Vagina (tissue), 2 donors: ENCODE measurements around the gene ABCF2. TPM values are rescaled to one million over a fixed set of nuclear protein-coding genes. Genes with fewer than 3 reads are reported as not detected.

Source experiments
- DNase-seq, 2 donors: peaks; one replicate each; pipeline ENCODE4 v3.0.0-alpha.2; 2017; ENCODE audit errors: extremely low spot score in 2 of 2
- H3K27ac ChIP-seq: fragments of 200-600 bp; sonication (generic); one replicate; pipeline ENCODE4 v1.5.1; 2019
- H3K27me3 ChIP-seq: fragments of 200-600 bp; sonication (generic); one replicate; pipeline ENCODE4 v1.5.1; 2019
- H3K36me3 ChIP-seq, 2 donors: fragments of 200-600 bp; sonication (generic); one replicate each; pipeline ENCODE4 v1.5.1; 2017 to 2019
- H3K4me1 ChIP-seq: fragments of 200-600 bp; sonication (generic); one replicate; pipeline ENCODE4 v1.5.1; 2019
- H3K4me3 ChIP-seq, 2 donors: fragments of 200-600 bp; sonication (generic); 1 replicate in 1 of 2; 2 replicates in 1 of 2; pipeline ENCODE4 v1.5.1; 2016 to 2019
- H3K9me3 ChIP-seq: fragments of 200-600 bp; sonication (generic); one replicate; pipeline ENCODE4 v1.5.1; 2019
- POLR2A ChIP-seq, 2 donors: fragments of 450-650 bp; IDR thresholded peaks; one replicate each; pipeline ENCODE4 v1.6.1; 2017; ENCODE audit warnings: antibody characterized with exemption in 2 of 2, mild to moderate bottlenecking in 2 of 2, moderate library complexity in 2 of 2
- POLR2AphosphoS5 ChIP-seq, 2 donors: sonication (generic); formaldehyde crosslinking; IDR thresholded peaks; one replicate each; pipeline ENCODE4 v1.9.0; 2017; ENCODE audit warnings: antibody characterized with exemption in 2 of 2, mild to moderate bottlenecking in 2 of 2, low read depth in 1 of 2; ENCODE audit not compliant: insufficient read depth in 1 of 2
- intact Hi-C: fragments of 100-400 bp; cut with DNase I; formaldehyde crosslinking; loops from one replicate; pipeline ENCODE4 v1.15.1; 2023
- total RNA-seq: library from RNA; depleted of rRNA; stranded (reverse); fragments of >200 nt; gene quantifications from one replicate; pipeline ENCODE4 v1.2.3, GENCODE V29; 2016
- TF ChIP-seq, protein P1 (sequence below), 3 experiments: fragments of 450-650 bp in 2 of 3; fragments of 200-600 bp in 1 of 3; sonication (generic) in 1 of 3; IDR thresholded peaks; one replicate each; pipeline ENCODE4 v1.5.1; 2017 to 2019; ENCODE audit warnings: antibody characterized with exemption in 3 of 3, mild to moderate bottlenecking in 2 of 3, moderate library complexity in 2 of 3

ABCF2 gene
- total RNA-seq, 1 donor from 2014 or later: 25.3 TPM

GRCh38 chr7:151242159-151243044, 15.4 kb upstream of the ABCF2 start:
- no peaks in the 10 kb centered on the region for H3K9me3 ChIP-seq
- H3K27ac ChIP-seq: no peak overlapping the region
- peaks cover 46% of the 10 kb centered on the region for H3K4me1 ChIP-seq
- H3K36me3 ChIP-seq: peaks cover 0 to 17% of the 10 kb centered on the region in 2 donors
- no peak for TF ChIP-seq POLR2AphosphoS5 (IDR thresholded peaks at IDR 0.05; ENCODE audit: insufficient read depth in 1 of 2, low read depth in 1 of 2)
- no peak for DNase-seq
- H3K4me3 ChIP-seq: no peak overlapping the region
- no peaks in the 10 kb centered on the region for H3K27me3 ChIP-seq
- intact Hi-C loops: no loop called here

- intact Hi-C loops: no loop called here
These were observed 14.7 kb upstream of the ABCF2 start for GRCh38 chr7:151241755-151242096.

GRCh38 chr7:151240942-151241754, 14.1 kb upstream of the ABCF2 start:
- Histone ChIP-seq H3K4me3 (no peak overlapping the region), H3K27me3 (no peaks in the 10 kb centered on the region), H3K36me3 (peaks cover 0 to 20% of the 10 kb centered on the region in 2 donors), H3K9me3 (no peaks in the 10 kb centered on the region), H3K27ac (no peak overlapping the region), H3K4me1 (peaks cover 33% of the 10 kb centered on the region)
- intact Hi-C loops: no loop called here
- no peak for DNase-seq
- TF ChIP-seq POLR2AphosphoS5 (IDR thresholded peaks at IDR 0.05; ENCODE audit: insufficient read depth in 1 of 2, low read depth in 1 of 2) (no peak), POLR2A (IDR thresholded peaks at IDR 0.05) (no peak)
- TF ChIP-seq, protein P1, sequence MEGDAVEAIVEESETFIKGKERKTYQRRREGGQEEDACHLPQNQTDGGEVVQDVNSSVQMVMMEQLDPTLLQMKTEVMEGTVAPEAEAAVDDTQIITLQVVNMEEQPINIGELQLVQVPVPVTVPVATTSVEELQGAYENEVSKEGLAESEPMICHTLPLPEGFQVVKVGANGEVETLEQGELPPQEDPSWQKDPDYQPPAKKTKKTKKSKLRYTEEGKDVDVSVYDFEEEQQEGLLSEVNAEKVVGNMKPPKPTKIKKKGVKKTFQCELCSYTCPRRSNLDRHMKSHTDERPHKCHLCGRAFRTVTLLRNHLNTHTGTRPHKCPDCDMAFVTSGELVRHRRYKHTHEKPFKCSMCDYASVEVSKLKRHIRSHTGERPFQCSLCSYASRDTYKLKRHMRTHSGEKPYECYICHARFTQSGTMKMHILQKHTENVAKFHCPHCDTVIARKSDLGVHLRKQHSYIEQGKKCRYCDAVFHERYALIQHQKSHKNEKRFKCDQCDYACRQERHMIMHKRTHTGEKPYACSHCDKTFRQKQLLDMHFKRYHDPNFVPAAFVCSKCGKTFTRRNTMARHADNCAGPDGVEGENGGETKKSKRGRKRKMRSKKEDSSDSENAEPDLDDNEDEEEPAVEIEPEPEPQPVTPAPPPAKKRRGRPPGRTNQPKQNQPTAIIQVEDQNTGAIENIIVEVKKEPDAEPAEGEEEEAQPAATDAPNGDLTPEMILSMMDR (IDR thresholded peaks at IDR 0.05): no peak

More at GRCh38 chr7:151241755-151242096, 14.7 kb upstream of the ABCF2 start:
- Histone ChIP-seq H3K4me3 (no peak overlapping the region), H3K9me3 (no peaks in the 10 kb centered on the region), H3K27me3 (no peaks in the 10 kb centered on the region), H3K27ac (no peak overlapping the region), H3K36me3 (peaks cover 0 to 20% of the 10 kb centered on the region in 2 donors), H3K4me1 (peaks cover 39% of the 10 kb centered on the region)
- TF ChIP-seq POLR2A (IDR thresholded peaks at IDR 0.05) (no peak), POLR2AphosphoS5 (IDR thresholded peaks at IDR 0.05; ENCODE audit: insufficient read depth in 1 of 2, low read depth in 1 of 2) (no peak)
- TF ChIP-seq, protein P1 (IDR thresholded peaks at IDR 0.05): no peak
- DNase-seq: no peak

DNA sequence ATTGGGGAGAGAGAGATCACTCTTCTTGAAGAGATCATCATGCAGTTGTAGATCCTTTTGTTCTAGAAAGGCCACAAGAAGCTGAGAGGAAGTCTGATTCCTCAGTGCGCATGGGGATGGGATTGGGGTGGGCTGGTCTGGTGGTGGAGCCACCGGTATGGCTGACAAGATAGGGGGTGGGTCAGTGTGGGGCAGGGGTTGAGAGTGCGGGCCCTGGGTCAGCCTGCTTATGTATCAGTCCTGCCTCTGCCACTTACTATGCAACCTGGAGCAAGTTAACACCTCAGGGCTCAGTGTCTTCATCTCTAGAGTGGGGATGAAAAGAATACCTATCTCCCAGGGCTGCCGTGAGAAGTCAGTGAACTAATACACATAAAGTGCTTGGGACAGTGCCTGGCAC, 13.5 kb upstream of the ABCF2 start:
- H3K27me3 ChIP-seq: no peaks in the 10 kb centered on the region
- no peak overlapping the region for H3K27ac ChIP-seq
- H3K9me3 ChIP-seq: no peaks in the 10 kb centered on the region
- H3K4me1 ChIP-seq: peaks cover 27% of the 10 kb centered on the region
- no peak for DNase-seq
- H3K4me3 ChIP-seq: no peak overlapping the region
- TF ChIP-seq, protein P1 (IDR thresholded peaks at IDR 0.05): no peak
- TF ChIP-seq POLR2A (IDR thresholded peaks at IDR 0.05) (no peak), POLR2AphosphoS5 (IDR thresholded peaks at IDR 0.05; ENCODE audit: insufficient read depth in 1 of 2, low read depth in 1 of 2) (no peak)
- intact Hi-C loops: no loop called here
- peaks cover 0 to 20% of the 10 kb centered on the region in 2 donors for H3K36me3 ChIP-seq

GRCh38 chr7:151239837-151240459, 12.9 kb upstream of the ABCF2 start:
- DNase-seq: no peak
- intact Hi-C loops: loop anchor here (10.0 kb wide), 1 partner anchor 185 kb away; the partner anchor contains the start of genes CDK5 and SLC4A2
- Histone ChIP-seq H3K27ac (no peak overlapping the region), H3K27me3 (no peaks in the 10 kb centered on the region), H3K4me1 (peaks cover 21% of the 10 kb centered on the region), H3K4me3 (no peak overlapping the region), H3K9me3 (no peaks in the 10 kb centered on the region), H3K36me3 (peaks cover 0 to 24% of the 10 kb centered on the region in 2 donors)
- no peak for TF ChIP-seq POLR2AphosphoS5 (IDR thresholded peaks at IDR 0.05; ENCODE audit: insufficient read depth in 1 of 2, low read depth in 1 of 2)
- no peak for TF ChIP-seq POLR2A (IDR thresholded peaks at IDR 0.05)
- TF ChIP-seq, protein P1 (IDR thresholded peaks at IDR 0.05): no peak
